NK-92 (cell line): ENCODE measurements around the gene ARMC3.
"Not testable (repeated sequence)": the region's sequence is repeated elsewhere in the genome, so short reads cannot be mapped to it uniquely, and the experiment has no call there.

ENCODE experiments used
- DNase-seq: peaks from one replicate; lab custom pipeline; 2025; ENCODE audit not compliant: unreplicated experiment; lab: John Stamatoyannopoulos, UW

Gene ARMC3, protein sequence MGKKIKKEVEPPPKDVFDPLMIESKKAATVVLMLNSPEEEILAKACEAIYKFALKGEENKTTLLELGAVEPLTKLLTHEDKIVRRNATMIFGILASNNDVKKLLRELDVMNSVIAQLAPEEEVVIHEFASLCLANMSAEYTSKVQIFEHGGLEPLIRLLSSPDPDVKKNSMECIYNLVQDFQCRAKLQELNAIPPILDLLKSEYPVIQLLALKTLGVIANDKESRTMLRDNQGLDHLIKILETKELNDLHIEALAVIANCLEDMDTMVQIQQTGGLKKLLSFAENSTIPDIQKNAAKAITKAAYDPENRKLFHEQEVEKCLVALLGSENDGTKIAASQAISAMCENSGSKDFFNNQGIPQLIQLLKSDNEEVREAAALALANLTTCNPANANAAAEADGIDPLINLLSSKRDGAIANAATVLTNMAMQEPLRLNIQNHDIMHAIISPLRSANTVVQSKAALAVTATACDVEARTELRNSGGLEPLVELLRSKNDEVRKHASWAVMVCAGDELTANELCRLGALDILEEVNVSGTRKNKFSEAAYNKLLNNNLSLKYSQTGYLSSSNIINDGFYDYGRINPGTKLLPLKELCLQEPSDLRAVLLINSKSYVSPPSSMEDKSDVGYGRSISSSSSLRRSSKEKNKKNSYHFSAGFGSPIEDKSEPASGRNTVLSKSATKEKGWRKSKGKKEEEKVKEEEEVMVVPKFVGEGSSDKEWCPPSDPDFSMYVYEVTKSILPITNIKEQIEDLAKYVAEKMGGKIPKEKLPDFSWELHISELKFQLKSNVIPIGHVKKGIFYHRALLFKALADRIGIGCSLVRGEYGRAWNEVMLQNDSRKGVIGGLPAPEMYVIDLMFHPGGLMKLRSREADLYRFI

DNA sequence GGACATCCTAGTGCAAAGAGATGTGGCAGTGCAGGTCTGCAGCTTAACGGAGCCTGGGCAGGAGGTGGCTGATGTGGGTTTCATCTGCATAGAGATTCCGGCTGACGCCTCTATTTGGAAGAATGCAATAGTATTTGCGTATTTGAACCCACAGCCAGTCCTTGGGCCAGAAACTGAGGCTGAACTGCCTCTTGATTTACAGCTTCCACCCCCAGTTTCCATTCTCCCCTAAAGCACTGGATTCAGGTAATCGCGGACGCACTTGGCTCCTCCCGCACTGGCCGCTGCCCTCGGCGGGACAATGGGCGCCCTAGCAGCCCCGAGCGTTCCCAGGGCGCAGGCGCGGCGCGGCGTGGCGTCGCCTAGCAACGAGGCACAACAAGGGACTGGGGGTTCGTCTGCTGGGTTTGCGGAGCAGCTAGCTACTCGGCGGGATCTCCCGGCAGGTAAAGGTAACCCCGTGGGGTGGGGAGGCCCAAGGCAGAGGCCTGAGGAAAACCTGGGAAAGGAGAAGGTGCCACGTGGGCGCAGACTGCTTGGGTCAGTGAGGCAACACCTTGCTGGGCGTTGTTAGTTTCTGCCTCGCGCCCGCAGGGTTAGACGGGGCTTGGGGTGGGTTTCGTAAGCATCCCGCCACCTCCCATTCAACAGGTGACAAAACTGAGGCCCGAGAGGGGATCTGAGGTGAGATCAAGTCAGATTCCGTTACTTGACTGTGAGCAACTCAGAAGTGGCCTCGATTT is at the start of gene ARMC3:
Gene ARMC3, plus strand, starts transcription at position 393 of the 743 bp plus-strand sequence. CDS start 3,944 bp downstream, outside the sequence.
- DNase-seq: no peak

DNA sequence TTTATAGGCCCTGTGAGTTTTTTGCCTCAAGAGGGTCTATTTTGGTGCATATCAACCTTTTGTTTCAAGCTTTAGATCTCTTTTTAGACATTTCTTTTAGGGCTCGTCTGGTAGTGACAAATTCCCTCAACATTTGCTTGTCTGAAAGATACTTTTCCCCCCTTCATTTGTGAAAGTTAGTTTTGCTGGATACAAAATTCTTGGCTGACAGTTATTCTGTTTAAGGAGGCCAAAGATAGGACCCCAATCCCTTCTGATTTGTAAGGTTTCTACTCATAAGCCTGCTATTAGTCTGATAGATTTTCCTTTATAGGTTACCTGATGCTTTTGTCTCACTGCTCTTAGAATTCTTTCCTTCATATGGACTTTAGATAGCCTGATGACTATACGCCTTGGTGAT is 36.1 kb upstream of the ARMC3 start:
- no peak for DNase-seq

DNA sequence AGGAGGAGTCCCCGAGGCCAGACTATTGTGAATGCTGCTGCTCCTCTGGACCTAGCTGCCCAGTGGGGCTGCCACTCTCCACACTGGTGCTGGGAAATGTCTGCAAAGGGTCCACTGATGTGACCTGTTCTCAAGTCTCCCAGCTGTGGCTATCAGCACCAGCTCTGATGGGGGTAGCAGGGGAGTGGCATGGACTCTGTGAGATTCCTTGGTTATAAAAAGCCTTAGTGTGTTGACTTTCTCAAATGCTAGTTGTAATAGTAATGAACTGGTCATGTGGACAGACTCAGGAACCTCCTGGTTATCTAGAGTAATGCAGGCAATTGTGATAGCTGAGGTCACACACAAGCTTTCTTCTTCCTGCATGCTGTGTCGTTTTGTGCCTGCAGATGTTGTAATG is 34.1 kb upstream of the ARMC3 start:
- no peak for DNase-seq

DNA sequence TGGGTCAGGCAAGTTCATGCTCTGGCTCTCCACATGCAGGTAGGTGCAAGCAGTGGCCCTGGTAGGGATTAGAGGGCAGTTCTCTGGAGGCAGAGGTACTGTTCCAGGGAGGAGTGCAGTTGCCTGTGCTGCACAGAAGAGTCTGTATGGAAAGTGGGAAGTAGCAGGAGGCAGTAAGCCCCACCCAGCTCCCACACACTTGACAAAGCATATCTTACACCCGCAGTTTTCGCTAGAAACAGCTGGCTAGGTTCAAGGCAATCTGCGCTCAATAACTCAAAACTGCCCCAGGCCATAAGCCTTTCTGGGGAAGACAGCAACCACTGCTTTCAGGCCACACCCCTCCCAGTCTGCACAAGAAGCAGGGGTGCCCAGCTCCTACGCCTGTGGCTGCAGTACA is 33.1 kb upstream of the ARMC3 start:
- DNase-seq: no peak

DNA sequence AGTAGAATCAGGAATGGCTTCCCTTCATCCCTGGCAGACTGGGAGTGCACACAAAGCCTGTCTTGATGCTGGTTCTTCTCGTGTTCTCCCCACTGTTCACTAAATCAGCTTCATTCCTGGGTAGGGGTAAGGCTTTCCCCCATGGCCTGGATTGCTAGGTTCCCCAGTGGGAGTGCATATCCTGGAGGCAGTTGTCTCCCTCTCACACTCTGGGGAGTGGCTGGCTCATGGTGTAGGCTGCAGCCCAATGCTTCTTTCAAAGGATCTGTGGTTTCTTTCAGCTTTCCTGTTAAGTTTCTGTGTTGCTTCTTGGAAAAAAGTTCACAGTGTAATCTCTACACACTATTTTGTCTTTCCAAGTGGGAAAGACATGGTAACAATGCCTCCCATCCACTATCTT is 32.6 kb upstream of the ARMC3 start:
- DNase-seq: no peak

DNA sequence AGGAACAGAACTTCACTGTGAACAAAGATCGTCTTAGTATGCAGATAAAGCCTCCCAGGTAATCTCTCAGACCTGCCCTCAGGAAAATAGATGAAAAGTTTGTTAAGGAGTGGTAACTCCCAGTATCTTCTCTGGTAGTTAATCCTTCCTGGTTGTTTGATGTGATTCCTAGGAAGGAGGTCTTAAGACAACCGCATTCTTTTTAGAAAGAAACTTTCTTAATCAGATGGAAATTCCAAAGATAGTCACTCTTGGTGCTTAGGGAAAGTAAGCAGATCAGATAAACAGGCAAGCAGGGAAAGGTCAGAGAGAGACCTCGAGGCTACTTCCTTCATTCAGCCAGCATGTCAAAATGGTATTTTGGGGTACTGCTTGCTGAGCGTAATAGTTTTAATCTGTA is 30.5 kb upstream of the ARMC3 start:
- no peak for DNase-seq

DNA sequence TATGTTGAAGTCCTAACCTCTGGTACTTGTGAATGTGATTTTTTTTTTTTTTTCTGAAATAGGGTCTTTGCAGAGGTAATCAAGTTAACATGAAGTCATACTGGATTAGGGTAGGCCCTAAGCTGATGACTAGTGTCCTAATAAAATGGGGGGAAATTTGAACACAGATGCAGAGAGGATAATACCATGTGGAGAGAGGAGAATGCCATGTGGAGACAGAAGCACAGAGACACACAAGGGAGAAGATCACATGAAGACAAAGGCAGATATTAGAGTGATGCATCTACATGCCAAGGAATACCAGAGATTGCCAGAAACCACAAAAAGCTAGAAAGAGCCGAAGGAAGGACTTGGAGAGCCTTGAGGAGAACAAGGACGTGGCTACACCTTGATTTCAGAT is 28.5 kb upstream of the ARMC3 start:
- no peak for DNase-seq

DNA sequence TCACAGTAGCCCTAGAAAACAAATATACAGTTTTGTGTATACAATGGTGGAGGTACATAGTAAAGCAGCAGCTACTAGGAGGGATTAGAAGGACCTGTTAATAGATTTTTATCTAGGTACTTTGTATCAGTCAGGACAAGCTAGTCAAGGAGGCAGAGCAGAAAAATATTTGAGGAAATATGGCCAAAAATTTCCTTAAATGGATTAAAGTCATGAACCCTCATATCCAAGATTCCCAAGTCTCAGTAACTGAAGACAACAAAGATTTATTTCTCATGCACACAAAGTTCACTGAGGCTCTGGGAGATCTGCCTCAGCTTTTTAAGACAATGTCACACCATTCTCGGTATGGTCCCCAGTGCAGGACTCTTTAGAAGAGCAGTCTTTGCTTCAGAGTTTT is 28.1 kb upstream of the ARMC3 start:
- DNase-seq: no peak

DNA sequence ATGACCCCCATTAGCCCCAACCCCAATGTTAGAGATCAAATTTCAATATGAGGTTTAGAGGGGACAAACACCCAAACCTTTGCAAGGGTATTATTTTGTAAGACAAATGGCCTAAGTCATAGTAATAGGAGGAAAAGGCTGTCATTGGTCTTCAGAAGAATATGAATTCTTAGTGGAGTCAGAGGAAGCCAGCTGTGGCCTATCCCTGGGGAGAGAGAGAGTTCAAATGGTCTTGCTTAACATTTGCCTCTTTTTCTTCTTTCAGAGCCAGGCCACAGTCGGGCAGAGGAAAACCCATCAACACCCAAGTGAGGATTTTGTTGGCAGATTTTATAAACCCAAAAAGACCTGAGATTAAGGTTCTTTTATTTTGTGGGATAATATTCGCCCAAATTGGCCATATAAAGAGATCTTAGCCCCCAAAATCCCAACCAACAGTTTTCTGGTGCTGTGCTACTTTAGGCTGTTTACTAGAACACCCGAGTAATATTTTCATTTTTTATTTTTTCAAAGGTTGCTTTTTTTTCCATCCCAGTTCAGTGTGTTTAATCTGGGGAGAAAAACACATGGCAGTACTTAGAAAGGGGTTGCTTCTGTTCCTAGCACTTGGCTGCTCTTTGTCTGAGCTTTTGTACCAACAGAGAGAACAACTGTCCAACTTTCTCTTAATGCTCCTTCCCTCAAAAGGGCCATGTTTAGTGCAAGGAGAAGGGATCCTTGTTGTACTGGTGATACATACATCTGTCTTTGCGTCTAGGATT is 26.8 kb upstream of the ARMC3 start:
- no peak for DNase-seq

DNA sequence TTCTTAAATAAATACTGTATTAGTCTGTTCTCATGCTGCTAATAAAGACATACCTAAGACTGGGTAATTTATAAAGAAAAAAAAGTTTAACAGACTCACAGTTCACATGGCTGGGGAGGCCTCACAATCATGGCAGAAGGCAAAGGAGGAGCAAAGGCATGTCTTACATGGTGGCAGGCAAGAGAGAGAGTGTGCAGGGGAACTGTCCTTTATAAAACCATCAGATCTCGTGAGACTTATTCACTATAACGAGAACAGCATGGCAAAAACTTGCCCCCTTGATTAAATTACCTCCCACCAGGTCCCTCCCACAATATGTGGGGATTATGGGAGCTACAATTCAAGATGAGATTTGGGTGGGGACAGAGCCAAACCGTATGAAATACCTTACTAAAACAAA is 25.7 kb upstream of the ARMC3 start:
- DNase-seq: not testable (repeated sequence)

DNA sequence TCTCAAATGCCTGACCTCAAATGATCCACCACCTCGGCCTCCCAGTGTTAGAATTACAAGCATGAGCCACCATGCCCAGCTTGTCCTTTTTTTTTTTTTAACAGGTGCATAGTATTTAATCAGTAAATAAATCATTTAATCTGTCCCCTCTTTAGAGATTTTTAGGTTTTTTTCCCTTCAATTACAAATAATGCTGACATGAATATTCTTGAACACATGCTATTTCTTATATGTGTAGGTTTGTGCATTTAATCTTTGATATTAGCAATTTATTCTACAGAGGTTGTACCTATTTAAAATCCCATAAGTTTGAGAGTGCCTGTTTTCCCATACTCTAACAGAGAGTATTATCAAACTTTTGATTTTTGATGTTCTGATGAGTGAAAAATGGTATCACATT is 24.2 kb upstream of the ARMC3 start:
- DNase-seq: no peak

DNA sequence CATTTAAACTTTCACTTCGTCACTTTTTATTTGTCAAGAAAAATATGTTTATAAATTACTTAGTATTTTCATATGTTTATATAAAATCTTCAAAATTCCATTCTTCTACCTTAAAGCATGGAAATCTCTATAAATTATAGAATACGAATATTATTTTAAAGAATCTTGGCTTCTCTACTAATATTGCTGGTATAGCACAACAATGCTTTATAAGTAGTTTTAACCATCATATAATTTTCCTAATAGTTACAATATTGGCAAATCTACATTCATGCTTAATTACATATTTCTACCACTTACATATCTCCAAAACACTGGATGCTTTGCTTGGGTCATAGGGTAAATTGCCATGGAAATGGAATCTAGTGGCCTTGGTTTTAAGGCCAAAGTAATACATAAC is 21.1 kb upstream of the ARMC3 start:
- DNase-seq: no peak

DNA sequence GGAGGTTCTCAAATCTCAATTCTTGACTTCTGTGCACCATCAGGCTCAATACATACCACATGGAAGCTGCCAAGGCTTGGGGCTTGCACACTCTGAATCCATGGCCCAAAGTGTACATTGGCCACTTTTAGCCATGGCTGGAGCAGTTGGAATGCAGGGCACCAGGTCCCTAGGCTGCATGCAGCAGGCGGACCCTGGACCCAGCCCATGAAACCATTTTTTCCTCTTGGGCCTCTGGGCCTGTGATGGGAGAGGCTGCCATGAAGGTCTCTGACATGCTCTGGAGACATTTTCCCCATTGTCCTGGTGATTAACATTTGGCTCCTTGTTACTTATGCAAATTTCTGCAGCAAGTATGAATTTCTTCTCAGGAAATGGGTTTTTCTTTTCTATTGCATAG is 19.0 kb upstream of the ARMC3 start:
- no peak for DNase-seq

DNA sequence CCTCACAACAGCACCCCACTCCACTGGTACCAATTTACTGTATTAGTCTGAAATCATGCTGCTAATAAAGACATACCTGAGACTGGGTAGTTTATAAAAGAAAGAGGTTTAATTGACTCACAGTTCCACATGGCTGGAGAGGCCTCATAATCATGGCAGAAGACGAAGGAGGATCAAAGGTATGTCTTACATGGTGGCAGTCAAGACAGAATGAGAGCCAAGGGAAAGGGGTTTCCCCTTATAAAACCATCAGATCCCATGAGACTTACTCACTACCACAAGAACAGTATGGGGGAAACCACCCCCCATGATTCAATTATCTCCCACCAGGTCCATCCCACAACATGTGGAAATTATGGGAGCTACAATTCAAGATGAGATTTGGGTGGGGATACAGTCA is 18.2 kb upstream of the ARMC3 start:
- not testable (repeated sequence) for DNase-seq

DNA sequence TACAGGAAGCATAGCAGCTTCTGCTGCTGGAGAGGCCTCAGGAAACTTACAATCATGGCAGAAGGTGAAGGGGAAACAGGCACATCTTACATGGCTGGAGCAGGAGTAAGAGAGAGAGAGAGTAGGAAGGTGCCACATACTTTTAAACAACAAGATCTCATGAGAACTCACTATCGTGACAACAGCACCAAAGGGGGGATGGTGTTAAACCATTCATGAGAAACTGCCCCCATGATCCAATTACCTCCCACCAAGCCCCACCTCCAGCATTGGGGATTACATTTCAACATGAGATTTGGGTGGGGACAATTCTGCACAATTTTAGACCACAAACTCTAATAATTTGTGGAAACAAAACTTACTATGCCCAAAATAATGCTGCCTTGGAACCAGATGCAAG is 16.8 kb upstream of the ARMC3 start:
- no peak for DNase-seq

DNA sequence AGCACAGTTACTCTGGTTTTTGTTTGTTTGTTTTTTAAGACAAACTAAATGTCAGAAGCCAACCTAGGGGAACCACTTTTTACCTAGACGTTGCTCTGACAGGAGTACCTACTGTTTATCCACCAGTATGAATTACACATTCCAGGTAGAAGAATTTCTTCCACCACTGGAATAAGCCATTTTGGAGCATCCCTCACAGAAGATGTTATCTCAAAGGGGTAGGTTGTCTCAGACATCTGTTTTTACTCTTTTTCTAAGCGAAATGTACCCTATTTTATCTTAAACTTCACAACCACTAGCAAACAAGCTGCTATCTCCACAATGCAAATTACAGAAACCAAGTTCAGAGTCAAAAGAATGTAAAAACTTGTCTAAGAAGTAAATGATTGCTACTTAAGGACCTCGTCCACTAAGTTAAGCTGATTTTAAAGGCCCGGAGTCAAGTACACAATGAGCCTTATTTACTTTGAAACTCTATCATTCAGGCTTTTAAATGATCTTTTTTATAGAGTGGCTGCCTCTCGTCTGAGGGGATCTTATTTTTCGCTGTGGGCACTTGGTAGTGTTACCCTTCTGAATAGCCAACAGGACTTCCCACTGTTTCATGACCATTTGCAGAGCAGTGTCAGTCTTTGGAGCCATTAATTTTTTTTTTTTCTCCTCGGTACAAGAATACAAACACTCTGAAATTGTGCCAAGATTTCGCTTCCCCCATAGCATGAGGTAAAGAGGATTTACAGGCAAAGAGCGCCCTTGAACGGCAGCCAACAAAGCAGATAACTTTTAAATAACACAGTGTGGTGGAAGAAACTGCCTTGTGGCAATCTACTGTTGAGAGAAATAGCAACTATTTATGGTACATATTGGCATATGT is 15.7 kb upstream of the ARMC3 start:
- no peak for DNase-seq

DNA sequence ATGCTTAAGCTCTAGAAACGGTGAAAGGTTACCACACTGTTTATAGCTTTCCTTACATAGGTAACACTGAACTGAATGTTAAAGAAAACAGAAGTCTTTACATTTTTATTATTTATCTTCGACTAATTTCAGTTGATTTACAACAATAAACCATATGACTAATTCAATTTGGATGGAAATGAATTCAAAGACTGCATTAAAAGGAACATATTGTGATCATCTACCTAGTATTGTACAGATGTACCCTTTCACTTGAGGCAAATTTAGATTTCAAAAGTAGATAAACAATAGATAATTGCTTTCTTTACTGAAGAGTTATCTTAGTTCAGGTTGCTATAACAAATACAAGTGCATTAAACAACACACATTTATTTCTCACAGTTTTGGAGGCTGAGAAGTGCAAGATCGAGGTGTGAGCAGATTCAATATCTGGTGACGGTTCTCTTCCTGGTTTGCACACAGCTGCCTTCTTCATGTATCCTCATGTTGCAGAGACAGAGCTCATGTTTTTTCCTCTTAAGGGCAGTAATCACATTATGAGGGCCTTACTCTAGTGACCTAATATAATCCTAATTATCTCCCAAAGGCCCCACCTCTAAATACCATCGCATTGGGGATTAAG is 15.0 kb upstream of the ARMC3 start:
- DNase-seq: no peak

DNA sequence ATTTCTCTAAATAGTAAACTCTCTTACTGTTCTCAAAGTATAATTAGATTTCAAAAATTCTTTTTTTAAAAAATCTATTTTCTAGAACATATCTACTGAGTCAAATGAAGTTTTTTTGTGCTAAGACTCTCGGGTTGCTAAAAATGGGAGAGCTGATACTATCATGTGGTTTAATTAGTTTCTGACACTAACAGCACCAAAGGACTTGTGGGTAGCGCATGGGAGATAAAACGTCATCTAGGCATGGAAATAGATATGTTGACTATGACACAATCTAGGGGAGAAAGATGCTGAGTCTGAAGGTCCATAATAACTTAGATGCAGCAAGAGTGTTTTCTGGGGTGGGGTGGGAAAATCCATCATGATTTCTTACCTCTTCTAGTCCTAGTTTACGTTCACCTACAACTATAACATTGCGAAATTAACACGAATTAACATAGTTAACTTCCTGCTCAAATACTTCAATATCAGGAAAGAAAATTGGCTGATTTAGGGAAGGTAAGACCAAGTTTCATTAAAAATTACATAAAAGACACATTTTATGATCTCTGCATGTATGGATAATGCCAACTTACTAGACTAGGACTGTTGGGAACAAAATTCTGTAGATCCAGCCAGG is 14.3 kb upstream of the ARMC3 start:
- DNase-seq: no peak

DNA sequence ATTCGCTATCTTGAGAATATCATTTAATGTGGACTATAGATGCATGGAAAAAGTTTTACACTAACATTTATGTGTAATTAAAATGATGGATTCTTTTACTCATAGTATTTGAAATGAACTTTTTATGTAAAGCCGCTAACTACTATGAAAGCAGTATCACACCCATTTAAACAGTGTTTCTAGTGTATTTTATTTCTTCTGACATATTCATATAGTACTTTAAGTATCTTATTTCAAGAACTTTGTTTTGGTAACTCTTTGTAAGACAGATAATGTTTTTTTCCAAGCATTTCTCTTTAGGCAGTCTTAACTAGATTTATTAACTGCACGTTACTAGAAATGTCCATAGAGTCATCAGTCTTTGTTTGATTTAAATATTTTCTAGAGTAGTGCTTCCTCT is 12.5 kb upstream of the ARMC3 start:
- DNase-seq: no peak
